GM12878 (cell line): ENCODE results near the gene CHDH. TPM values are rescaled to one million over a fixed set of nuclear protein-coding genes. Genes with fewer than 3 reads are reported as not detected.
A peak's percentile ranks its signal among the peaks of the same experiment; 100 is the strongest.

Experiments
- BACH1 ChIP-seq: fragments of 450-650 bp; IDR thresholded peaks from 2 replicates; pipeline ENCODE4 v1.6.1; 2017; ENCODE audit warnings: mild to moderate bottlenecking, borderline replicate concordance
- DPF2 ChIP-seq: fragments of 450-650 bp; IDR thresholded peaks from 2 replicates; pipeline ENCODE4 v1.6.1; 2017; ENCODE audit warnings: mild to moderate bottlenecking
- EGR1 ChIP-seq, 2 experiments: IDR thresholded peaks; 1 replicate in 1 of 2; 2 replicates in 1 of 2; pipeline ENCODE4 v1.6.1; 2011 to 2012; ENCODE audit warnings: low read depth in 2 of 2, low read length in 2 of 2, borderline replicate concordance in 1 of 2, mild to moderate bottlenecking in 1 of 2, moderate library complexity in 1 of 2
- HCFC1 ChIP-seq: fragments of 150-350 bp; IDR thresholded peaks from 2 replicates; pipeline ENCODE4 v1.6.1; 2014; ENCODE audit warnings: low read length
- LARP7 ChIP-seq: fragments of 450-650 bp; IDR thresholded peaks from 2 replicates; pipeline ENCODE4 v1.6.1; 2017; ENCODE audit warnings: mild to moderate bottlenecking
- MEF2B ChIP-seq: fragments of 450-650 bp; IDR thresholded peaks from 2 replicates; pipeline ENCODE4 v1.6.1; 2018; ENCODE audit warnings: mild to moderate bottlenecking, moderate library complexity; ENCODE audit not compliant: partially characterized antibody, poor library complexity, severe bottlenecking
- MTA2 ChIP-seq: fragments of 450-650 bp; IDR thresholded peaks from 2 replicates; pipeline ENCODE4 v1.6.1; 2016; ENCODE audit warnings: low read depth, mild to moderate bottlenecking, moderate library complexity
- NBN ChIP-seq: fragments of 450-650 bp; IDR thresholded peaks from 2 replicates; pipeline ENCODE4 v1.6.1; 2016
- NR2C1 ChIP-seq: fragments of 450-650 bp; IDR thresholded peaks from 2 replicates; pipeline ENCODE4 v1.6.1; 2017; ENCODE audit warnings: antibody characterized with exemption, mild to moderate bottlenecking, moderate library complexity
- NR2F1 ChIP-seq: fragments of 450-650 bp; conservative IDR thresholded peaks from 2 replicates; pipeline ENCODE4 v1.6.1; 2017; ENCODE audit warnings: mild to moderate bottlenecking
- POU2F2 ChIP-seq: IDR thresholded peaks from 3 replicates; pipeline ENCODE4 v1.6.1; 2011; ENCODE audit warnings: low read depth, mild to moderate bottlenecking, low read length, borderline replicate concordance
- RELB ChIP-seq: fragments of 450-650 bp; IDR thresholded peaks from 2 replicates; pipeline ENCODE4 v1.6.1; 2017; ENCODE audit warnings: low read depth, mild to moderate bottlenecking, moderate library complexity
- SMARCA5 ChIP-seq: fragments of 450-650 bp; IDR thresholded peaks from 2 replicates; pipeline ENCODE4 v1.6.1; 2017; ENCODE audit warnings: mild to moderate bottlenecking
- SREBF2 ChIP-seq: IDR thresholded peaks from 2 replicates; pipeline ENCODE4 v1.6.1; 2012; ENCODE audit warnings: mild to moderate bottlenecking, low read length
- USF2 ChIP-seq: IDR thresholded peaks from 2 replicates; pipeline ENCODE4 v1.6.1; 2011; ENCODE audit warnings: low read depth, low read length, improper control_type of control experiment, borderline replicate concordance
- WRNIP1 ChIP-seq: IDR thresholded peaks from 2 replicates; pipeline ENCODE4 v1.6.1; 2011; ENCODE audit warnings: low read depth, low read length, improper control_type of control experiment, borderline replicate concordance
- ZNF217 ChIP-seq: fragments of 450-650 bp; IDR thresholded peaks from 2 replicates; pipeline ENCODE4 v1.6.1; 2017; ENCODE audit warnings: antibody characterized with exemption, mild to moderate bottlenecking
- polyA plus RNA-seq, 11 experiments: library from polyadenylated mRNA; depleted of rRNA in 4 of 11; unstranded in 6 of 11; stranded (reverse) in 5 of 11; fragments of >200 nt; fragmentation: Nextera tagmentation in 4 of 11; fragmentation: Illumina TruSeq in 1 of 11; extraction: Ambion mirVana in 4 of 11; extraction: Trizol in 1 of 11; gene quantifications; 1 replicate in 1 of 11; 2 replicates in 10 of 11; pipeline versions ENCODE4 v1.2.1 to v1.2.3, GENCODE V29; 2011 to 2016; ENCODE audit warnings: inconsistent platforms in 2 of 11, missing spikeins in 2 of 11, low read depth in 1 of 11
- total RNA-seq, 4 experiments: library from RNA; depleted of rRNA in 3 of 4; stranded (reverse); fragments of >200 nt in 3 of 4; fragmentation: Illumina TruSeq in 1 of 4; extraction: Trizol in 1 of 4; gene quantifications; 2 replicates each; pipeline versions ENCODE4 v1.2.1 to v1.2.3, GENCODE V29; 2013 to 2021

Gene CHDH
- total and polyA plus RNA-seq, 10 of the 15 experiments (the other 5 are each of a cell fraction or from before 2014, with no cell fraction given), result 0.95 to 8.3 (median 2.9) TPM

- peak; percentile 90 for TF ChIP-seq NR2F1
- 0 out of 2 replicates have a peak, but pooled peaks have one; percentile 38 for TF ChIP-seq LARP7
- TF ChIP-seq HCFC1, result no peak
- TF ChIP-seq NBN, result 0 out of 2 replicates have a peak, but pooled peaks have one; percentile 29
- peak; percentile 5; the same call in 1 of the 3 replicates for TF ChIP-seq POU2F2
- peak; percentile 61; the same call in 1 of the 2 replicates for TF ChIP-seq DPF2
- peak; percentile 74 for TF ChIP-seq MEF2B
- no peak for TF ChIP-seq USF2
- peak; percentile 14 for TF ChIP-seq RELB
- peak; percentile 25; the same call in 1 of the 2 replicates for TF ChIP-seq NR2C1
- TF ChIP-seq MTA2, result peak; percentile 41; the same call in 1 of the 2 replicates
- peak; percentile 29; the same call in 1 of the 2 replicates for TF ChIP-seq ZNF217
- TF ChIP-seq EGR1 (IDR thresholded peaks at IDR 0.05; ENCODE audit: borderline replicate concordance in 1 of 2, low read depth in 2 of 2, low read length in 2 of 2), result no peak
- peak; percentile 16; the same call in 1 of the 2 replicates for TF ChIP-seq BACH1
- no peak for TF ChIP-seq WRNIP1
- 0 out of 2 replicates have a peak, but pooled peaks have one; percentile 15 for TF ChIP-seq SMARCA5
- TF ChIP-seq SREBF2, result no peak
- TF ChIP-seq, all 136 proteins: peak for 18
Measured at GRCh38 chr3:53843195-53844177, 2.7 kb downstream of the CHDH start (continued).
